HFF-Myc (cell line): ENCODE data around the gene SBNO2.

Experiments used
- DNase-seq: peaks from one replicate; pipeline ENCODE4 v3.0.0-alpha.2; 2011; ENCODE audit warnings: low read depth; ENCODE audit errors: extremely low read depth
- H3K4me3 ChIP-seq: replicated peaks from 2 replicates; pipeline ENCODE4 v1.5.1; 2011; ENCODE audit warnings: low read depth, mild to moderate bottlenecking, control low read depth, low read length
- TF ChIP-seq, protein P1 (sequence below): IDR thresholded peaks from 2 replicates; pipeline ENCODE4 v1.5.1; 2012; ENCODE audit warnings: mild to moderate bottlenecking, low read depth, low read length, control low read depth; ENCODE audit errors: missing control alignments

Gene SBNO2

DNA sequence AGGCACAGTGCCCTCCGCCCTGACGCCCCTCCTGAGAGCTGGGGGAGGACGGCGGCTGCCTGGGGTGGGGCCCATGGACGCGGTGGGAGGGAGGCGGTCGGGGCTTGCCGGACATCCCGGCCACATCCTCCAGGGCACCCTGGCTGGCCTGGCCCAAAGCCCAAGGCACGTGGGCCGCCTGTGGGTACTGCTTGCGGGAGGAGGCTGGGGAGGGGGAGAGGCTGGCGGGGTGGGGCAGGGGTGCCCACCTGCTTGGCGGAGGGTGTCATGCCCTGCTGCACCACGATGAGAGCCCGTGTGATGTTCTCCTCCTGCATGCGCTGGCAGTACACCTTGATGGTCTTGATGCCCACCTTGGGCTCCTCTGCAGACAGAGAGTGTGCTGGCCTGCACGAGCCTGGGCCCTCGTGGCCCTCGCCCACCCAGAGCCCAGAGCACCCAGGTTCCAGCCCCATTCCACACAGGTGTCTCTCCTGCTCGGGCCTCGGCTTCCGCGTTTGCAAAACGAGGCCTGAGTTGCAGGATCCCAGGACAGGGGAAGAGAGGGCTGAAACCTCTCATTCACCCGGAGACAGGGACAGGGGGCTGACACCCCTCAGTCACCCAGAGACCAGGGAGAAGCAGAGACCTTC, 82.4 kb downstream of the SBNO2 start:
- DNase-seq = no peak
- TF ChIP-seq, protein P1, sequence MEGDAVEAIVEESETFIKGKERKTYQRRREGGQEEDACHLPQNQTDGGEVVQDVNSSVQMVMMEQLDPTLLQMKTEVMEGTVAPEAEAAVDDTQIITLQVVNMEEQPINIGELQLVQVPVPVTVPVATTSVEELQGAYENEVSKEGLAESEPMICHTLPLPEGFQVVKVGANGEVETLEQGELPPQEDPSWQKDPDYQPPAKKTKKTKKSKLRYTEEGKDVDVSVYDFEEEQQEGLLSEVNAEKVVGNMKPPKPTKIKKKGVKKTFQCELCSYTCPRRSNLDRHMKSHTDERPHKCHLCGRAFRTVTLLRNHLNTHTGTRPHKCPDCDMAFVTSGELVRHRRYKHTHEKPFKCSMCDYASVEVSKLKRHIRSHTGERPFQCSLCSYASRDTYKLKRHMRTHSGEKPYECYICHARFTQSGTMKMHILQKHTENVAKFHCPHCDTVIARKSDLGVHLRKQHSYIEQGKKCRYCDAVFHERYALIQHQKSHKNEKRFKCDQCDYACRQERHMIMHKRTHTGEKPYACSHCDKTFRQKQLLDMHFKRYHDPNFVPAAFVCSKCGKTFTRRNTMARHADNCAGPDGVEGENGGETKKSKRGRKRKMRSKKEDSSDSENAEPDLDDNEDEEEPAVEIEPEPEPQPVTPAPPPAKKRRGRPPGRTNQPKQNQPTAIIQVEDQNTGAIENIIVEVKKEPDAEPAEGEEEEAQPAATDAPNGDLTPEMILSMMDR = no peak

DNA sequence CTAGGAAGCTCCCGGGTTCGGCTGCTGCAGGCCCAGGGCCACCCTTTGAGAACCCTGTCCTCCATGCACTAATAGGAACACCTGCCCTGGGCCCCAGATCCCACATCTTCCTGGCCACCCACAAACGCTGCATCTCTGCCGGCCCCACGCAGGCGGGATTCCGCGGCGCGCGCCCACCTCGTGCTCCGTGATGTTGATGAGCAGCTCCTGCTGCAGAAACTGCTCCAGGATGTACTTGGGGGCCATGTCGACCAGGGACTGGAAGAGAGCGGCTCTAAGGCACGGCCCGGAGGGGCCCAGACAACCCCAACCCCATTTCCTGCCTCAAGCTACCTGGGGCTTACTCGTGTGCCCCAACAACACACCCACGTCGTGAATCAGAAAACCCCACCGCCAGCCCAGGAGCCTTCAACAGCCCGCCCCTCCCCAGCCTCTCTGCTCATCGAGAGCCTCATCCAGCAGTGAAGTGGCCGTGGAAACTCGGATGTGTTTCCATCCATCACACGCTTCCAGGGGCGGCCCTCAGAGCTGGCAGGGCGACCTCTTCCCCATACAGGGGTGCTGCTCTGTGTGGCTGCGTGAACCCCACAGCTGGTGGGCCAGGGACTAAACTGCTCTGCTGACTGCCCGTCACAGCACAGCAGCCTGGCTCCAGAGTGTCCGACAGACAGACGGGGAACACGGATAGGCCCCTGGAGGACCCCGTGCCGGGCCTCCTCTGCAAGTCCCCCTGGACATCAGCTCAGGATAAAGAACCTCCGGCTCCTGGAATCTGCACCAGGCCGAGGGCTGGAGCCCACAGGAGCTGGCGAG, 83.1 kb downstream of the SBNO2 start:
- DNase-seq = no peak
- TF ChIP-seq, protein P1 = no peak
- H3K4me3 ChIP-seq = no peak overlapping the region

More for the DNA sequence above, 82.4 kb downstream of the SBNO2 start:
- no peak overlapping the region for H3K4me3 ChIP-seq

DNA sequence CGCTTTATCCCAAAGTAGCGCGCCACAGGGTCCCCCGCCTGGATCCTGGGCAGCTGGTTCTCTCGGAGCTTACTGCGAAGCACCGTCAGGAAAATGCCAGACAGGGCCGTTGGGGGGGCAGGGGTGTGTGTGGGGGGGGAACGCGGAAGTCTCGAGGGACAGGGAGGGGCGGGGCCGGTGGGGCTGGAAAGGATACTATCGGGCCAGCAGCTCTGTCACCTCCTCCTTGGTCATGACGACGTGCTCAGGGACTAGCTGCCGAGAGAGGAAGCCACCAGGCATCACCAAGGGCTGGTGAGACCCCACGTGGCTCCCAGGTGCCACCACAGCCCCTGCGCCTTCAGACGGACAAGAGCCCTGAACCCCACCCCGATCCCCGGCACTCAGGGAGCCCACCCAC, 84.2 kb downstream of the SBNO2 start:
- H3K4me3 ChIP-seq = no peak overlapping the region
- TF ChIP-seq, protein P1 = no peak
- no peak for DNase-seq

DNA sequence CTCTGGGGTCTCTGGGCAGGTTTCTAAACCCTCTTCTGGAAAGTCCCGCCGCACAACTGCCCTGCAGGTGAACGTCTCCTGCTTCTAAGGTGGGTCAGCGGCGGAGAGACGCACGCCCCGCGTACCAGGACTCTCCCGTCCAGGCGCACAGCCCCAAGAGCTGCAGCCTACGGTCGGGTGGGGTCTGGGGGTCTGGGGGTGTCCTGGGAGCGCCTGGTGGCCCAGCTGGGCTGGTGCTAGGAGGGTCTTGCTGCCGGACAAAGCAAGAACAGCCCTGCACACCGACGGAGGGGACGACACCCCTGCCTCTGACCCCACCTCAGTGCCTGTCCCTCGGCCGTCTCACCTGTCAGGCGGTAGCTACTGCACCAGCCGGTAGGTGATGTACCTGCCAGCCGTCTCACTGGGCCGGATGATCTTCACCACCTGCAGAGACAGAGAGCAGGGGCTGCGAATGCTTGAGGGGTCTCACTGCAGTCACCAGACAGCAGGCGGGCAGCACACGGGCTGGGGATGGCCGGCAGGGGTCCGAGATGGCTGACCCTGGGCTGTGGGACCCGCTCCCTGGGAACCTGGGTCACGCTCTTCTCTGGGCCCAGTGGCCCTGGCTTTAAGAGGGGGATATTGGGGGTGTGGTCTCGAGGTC, 84.8 kb downstream of the SBNO2 start:
- no peak overlapping the region for H3K4me3 ChIP-seq
- TF ChIP-seq, protein P1 = no peak
- no peak for DNase-seq

- no peak overlapping the region for H3K4me3 ChIP-seq
- DNase-seq = no peak
Observed at GRCh38 chr19:1088416-1089010, 85.6 kb downstream of the SBNO2 start.

GRCh38 chr19:1087813-1088415, 86.2 kb downstream of the SBNO2 start:
- H3K4me3 ChIP-seq = no peak overlapping the region
- no peak for DNase-seq
- TF ChIP-seq, protein P1 = no peak

More at GRCh38 chr19:1088416-1089010, 85.6 kb downstream of the SBNO2 start:
- TF ChIP-seq, protein P1 = no peak
